NB4 (cell line): Measurements from ENCODE around the gene FOXP1.

Source experiments
- DNase-seq: peaks from one replicate; pipeline ENCODE4 v3.0.0; 2010; ENCODE audit warnings: low read depth
- H3K4me3 ChIP-seq: one replicate; pipeline ENCODE4 v1.5.1; 2011; ENCODE audit warnings: mild to moderate bottlenecking, low read depth, low read length, moderate library complexity
- MYC ChIP-seq: IDR thresholded peaks from 2 replicates; pipeline ENCODE4 v1.6.1; 2011; ENCODE audit warnings: low read depth, low read length
- POLR2A ChIP-seq: IDR thresholded peaks from 2 replicates; pipeline ENCODE4 v1.6.1; 2011; ENCODE audit warnings: mild to moderate bottlenecking; ENCODE audit not compliant: insufficient read length; ENCODE audit errors: extremely low read depth
- TF ChIP-seq, protein P1 (sequence below): IDR thresholded peaks from 2 replicates; pipeline ENCODE4 v1.6.1; 2011; ENCODE audit warnings: low read depth, low read length
- TF ChIP-seq, protein P2 (sequence below): IDR thresholded peaks from one replicate; pipeline ENCODE4 v1.5.1; 2012; ENCODE audit warnings: low read depth, low read length

Gene FOXP1

DNA sequence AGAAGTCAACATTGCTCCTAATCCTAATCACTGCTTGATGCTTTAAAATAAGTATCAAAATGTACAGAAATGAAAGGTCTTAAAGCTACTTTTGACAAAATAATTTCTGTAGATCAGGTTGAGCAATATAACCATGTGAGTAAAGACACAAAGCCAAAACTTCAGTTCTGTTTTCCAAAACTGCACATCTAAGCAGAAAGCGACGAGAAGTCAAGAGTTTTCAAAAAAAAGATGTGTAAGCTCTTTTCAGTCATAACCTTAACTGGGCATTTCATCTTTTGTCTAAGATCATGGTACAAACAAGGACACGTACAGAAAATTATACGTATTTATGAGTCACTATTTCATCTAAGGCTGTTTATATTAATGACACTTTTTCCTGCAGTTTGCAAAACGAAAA lies 608.8 kb downstream of the FOXP1 start:
- no peak overlapping the region for H3K4me3 ChIP-seq
- DNase-seq: no peak
- TF ChIP-seq, protein P1, sequence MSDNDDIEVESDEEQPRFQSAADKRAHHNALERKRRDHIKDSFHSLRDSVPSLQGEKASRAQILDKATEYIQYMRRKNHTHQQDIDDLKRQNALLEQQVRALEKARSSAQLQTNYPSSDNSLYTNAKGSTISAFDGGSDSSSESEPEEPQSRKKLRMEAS: no peak
- TF ChIP-seq, protein P2, sequence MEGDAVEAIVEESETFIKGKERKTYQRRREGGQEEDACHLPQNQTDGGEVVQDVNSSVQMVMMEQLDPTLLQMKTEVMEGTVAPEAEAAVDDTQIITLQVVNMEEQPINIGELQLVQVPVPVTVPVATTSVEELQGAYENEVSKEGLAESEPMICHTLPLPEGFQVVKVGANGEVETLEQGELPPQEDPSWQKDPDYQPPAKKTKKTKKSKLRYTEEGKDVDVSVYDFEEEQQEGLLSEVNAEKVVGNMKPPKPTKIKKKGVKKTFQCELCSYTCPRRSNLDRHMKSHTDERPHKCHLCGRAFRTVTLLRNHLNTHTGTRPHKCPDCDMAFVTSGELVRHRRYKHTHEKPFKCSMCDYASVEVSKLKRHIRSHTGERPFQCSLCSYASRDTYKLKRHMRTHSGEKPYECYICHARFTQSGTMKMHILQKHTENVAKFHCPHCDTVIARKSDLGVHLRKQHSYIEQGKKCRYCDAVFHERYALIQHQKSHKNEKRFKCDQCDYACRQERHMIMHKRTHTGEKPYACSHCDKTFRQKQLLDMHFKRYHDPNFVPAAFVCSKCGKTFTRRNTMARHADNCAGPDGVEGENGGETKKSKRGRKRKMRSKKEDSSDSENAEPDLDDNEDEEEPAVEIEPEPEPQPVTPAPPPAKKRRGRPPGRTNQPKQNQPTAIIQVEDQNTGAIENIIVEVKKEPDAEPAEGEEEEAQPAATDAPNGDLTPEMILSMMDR: no peak
- TF ChIP-seq MYC (no peak), POLR2A (no peak)

DNA sequence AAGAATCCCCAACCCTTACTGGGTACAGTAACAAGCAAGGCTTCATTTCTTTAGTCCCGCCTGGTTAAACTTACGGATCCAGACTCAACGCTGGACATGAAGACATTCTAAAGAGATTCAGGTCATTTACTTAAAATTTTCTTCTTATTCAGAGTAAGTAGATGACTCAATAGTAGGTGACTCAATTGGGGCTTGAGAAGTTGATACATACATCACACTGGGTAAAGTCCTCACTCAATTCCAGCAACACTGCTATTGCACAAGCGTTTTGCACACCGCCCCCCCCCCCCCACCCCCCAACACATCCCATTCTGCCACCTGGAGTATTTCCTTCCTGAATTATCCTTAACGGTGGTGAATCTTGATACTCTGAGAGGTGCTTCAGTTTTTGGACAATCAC lies 610.0 kb downstream of the FOXP1 start:
- no peak overlapping the region for H3K4me3 ChIP-seq
- DNase-seq: peak; percentile 7
- TF ChIP-seq, protein P1: no peak
- TF ChIP-seq, protein P2: no peak
- TF ChIP-seq MYC: no peak

DNA sequence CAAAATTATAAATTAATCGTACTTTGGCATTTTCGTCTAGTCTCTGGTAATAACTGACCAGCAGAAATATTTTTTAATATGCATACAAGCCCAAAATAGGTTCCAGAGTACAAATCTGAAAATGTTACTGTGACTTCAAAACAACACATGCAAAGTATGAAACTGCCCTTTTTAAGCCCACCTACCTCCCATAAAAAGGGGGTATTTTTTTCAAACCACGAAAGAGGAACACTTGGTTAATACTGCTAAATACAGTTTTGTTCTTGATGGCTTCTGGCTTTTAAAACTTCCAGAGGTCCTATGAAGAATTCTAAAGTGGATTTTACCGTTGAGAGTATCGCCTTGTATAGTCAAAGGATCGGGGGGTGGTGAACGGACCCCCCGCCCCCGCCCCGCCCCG lies 610.7 kb downstream of the FOXP1 start:
- TF ChIP-seq MYC: no peak
- TF ChIP-seq, protein P2: no peak
- TF ChIP-seq POLR2A: no peak
- TF ChIP-seq, protein P1: no peak
- no peak for DNase-seq
- H3K4me3 ChIP-seq: no peak overlapping the region

DNA sequence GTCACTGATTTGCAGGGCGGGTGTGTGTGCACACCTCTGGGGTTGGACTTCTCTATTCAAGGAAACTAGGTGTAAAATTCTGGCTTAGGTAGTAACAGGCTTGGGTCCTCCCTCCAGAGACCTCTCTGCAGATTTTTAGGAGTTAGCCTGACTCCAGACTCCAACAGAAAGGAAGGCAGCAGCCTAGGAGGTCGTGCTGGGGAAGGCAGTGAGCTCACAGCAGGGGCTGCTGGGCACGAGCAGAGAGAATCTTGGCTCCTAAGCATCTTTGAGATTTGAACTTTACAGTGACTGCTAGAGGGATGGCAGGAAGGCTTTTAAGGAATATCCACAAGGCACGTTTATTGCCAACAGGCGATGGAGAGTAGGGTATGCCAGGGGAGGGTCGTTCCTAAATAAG lies 612.6 kb downstream of the FOXP1 start:
- no peak for DNase-seq
- no peak for TF ChIP-seq POLR2A
- TF ChIP-seq, protein P1: no peak

DNA sequence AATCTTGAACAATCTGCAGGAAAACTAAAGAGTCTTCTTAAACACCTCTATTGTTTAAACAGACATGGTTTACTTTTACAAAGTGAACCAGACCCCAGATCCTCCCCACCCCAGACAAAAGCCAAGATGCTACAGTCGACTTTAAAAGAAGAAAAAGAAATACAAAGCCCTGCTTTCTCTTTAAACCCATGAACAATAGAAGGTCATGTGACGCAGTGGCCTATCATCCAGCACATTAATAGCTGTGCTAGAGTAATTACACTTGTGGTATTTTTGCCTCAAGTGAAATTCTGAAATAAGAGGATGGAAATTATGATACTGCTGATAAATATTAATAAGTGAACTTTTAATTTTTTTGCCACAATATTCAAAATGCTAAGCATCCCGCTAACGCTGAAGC lies 613.4 kb downstream of the FOXP1 start:
- TF ChIP-seq, protein P2: no peak
- TF ChIP-seq, protein P1: no peak
- TF ChIP-seq MYC (no peak), POLR2A (no peak)
- DNase-seq: no peak

More for the DNA sequence above, 612.6 kb downstream of the FOXP1 start:
- H3K4me3 ChIP-seq: no peak overlapping the region

DNA sequence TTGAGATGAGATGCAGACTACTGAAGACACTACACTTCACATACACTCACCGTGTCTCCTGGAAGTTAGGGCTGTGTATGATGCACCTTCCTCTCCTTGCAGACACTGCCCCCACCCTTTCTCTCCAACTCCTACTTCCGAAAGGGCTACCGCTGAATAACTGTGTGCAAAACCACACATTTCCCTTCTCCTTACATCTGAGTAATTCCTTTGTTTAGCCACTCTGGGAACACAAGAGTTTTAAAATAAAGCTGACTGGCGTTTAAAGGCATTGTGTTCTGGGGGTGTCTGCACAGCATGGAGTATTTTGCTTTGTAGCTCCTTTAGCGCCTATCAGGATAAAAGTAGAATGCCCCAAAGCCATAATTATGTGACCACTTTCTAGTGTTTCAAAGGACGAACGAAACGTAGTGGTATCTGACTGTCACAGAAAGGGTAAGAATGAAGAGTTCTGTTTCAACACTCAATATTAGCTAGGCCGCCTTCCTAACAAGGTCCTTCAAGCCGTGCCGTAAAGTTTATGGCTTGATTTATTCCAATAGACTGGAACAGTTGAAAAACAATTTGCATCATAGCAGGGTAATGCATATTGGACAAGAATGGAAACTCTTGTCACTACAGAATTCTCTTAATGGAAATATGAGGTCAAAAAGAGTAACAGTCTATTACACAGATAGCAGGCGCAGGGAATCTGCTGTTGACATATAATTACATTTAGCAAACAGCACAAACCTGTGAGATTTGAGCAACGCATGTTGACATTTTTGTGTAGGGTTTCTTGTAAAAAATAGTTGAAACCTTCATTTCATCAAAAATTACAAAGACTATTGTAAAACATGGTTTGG lies 619.9 kb downstream of the FOXP1 start:
- H3K4me3 ChIP-seq: no peak overlapping the region
- no peak for DNase-seq
- TF ChIP-seq MYC (no peak), POLR2A (no peak)
- TF ChIP-seq, protein P1: no peak
- TF ChIP-seq, protein P2: no peak

More for the DNA sequence above, 613.4 kb downstream of the FOXP1 start:
- no peak overlapping the region for H3K4me3 ChIP-seq
